ENCODE results near the gene ELP2. TPM values are rescaled to one million over a fixed set of nuclear protein-coding genes. Genes with fewer than 3 reads are reported as not detected.

The ELP2 gene
- total RNA-seq, 6 donors from 2014 or later: 33.1 to 91.5 (median 58.3) TPM

DNA sequence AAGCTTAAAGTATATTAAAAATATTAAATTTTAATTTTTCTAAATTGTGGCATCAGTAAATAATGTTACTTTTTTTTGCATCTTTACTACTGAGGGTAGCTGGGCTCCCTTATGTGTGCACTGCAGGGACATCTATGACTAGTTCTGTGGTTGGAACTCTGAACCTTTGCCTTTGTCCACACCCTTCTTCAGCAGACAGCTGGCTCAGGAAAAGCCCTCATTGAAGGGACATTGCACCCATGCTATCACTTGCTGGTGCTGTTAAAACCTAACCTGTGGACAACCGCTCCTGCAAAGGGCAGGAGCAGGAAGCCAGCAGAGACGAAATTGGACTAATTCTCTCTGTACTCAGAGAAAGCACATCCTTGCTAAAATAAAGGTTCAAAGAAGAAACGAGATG, 87.6 kb downstream of the ELP2 start:
- H3K27me3 ChIP-seq: no peaks in the 10 kb centered on the region
- no peak for ATAC-seq (ENCODE audit: low FRiP score in 2 of 2)
- H3K4me1 ChIP-seq: no peaks in the 10 kb centered on the region
- 77 to 81% methylated on average over 3 of the region's 3 CpGs for WGBS, 2 donors
- H3K27ac ChIP-seq: no peak overlapping the region
- DNase-seq: no peak
- no peaks in the 10 kb centered on the region for H3K9me3 ChIP-seq
- H3K36me3 ChIP-seq: no peaks in the 10 kb centered on the region
- H3K4me3 ChIP-seq: no peak overlapping the region
- TF ChIP-seq, protein P1, sequence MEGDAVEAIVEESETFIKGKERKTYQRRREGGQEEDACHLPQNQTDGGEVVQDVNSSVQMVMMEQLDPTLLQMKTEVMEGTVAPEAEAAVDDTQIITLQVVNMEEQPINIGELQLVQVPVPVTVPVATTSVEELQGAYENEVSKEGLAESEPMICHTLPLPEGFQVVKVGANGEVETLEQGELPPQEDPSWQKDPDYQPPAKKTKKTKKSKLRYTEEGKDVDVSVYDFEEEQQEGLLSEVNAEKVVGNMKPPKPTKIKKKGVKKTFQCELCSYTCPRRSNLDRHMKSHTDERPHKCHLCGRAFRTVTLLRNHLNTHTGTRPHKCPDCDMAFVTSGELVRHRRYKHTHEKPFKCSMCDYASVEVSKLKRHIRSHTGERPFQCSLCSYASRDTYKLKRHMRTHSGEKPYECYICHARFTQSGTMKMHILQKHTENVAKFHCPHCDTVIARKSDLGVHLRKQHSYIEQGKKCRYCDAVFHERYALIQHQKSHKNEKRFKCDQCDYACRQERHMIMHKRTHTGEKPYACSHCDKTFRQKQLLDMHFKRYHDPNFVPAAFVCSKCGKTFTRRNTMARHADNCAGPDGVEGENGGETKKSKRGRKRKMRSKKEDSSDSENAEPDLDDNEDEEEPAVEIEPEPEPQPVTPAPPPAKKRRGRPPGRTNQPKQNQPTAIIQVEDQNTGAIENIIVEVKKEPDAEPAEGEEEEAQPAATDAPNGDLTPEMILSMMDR (IDR thresholded peaks at IDR 0.05): no peak
- TF ChIP-seq POLR2AphosphoS5 (IDR thresholded peaks at IDR 0.05): no peak
- no peak for TF ChIP-seq EP300 (IDR thresholded peaks at IDR 0.05)
- TF ChIP-seq POLR2A (IDR thresholded peaks at IDR 0.05): no peak

GRCh38 chr18:36229188-36229587, 99.5 kb downstream of the ELP2 start:
- DNase-seq: no peak
- no peaks in the 10 kb centered on the region for H3K27me3 ChIP-seq
- peaks cover 0 to 4% (median 0%) of the 10 kb centered on the region in 4 donors for H3K36me3 ChIP-seq
- H3K9me3 ChIP-seq: peaks cover 10 to 29% (median 12%) of the 10 kb centered on the region in 4 donors
- no peak overlapping the region for H3K4me3 ChIP-seq
- 59 to 74% methylated on average over 1 of the region's 1 CpG for WGBS, 2 donors
- no peak for TF ChIP-seq POLR2A (IDR thresholded peaks at IDR 0.05)
- no peak for TF ChIP-seq POLR2AphosphoS5 (IDR thresholded peaks at IDR 0.05)
- TF ChIP-seq, protein P1 (IDR thresholded peaks at IDR 0.05): no peak
- no peak for TF ChIP-seq EP300 (IDR thresholded peaks at IDR 0.05)
- no peaks in the 10 kb centered on the region for H3K4me1 ChIP-seq
- ATAC-seq (ENCODE audit: low FRiP score in 2 of 2): no peak
- H3K27ac ChIP-seq: no peak overlapping the region

Other genes with a start within 250 kb of the ELP2 start
- 10 to 100 TPM; 30.6 to 84.4 (median 44.3) TPM for gene RPRD1A, start 62.3 kb upstream of the ELP2 start, total RNA-seq
- gene SLC39A6, start 559 bp upstream of the ELP2 start, total RNA-seq: 10 to 100 TPM in 5 of 6 donors, 1 to 10 TPM in 1; 10.0 to 39.6 (median 22.7) TPM
- 1 to 10 TPM; 1.9 to 4.7 (median 3.8) TPM for gene MOCOS, start 57.6 kb downstream of the ELP2 start, total RNA-seq
- 1 to 10 TPM in 5 of 6 donors, under 1 TPM in 1; 0.40 to 4.8 (median 2.8) TPM for gene FHOD3, start 167.8 kb downstream of the ELP2 start, total RNA-seq